HG02759 (cell line): ENCODE measurements around the gene SYNGAP1.
"Not testable (repeated sequence)": the region's sequence is repeated elsewhere in the genome, so short reads cannot be mapped to it uniquely, and the experiment has no call there.

ENCODE experiments used
- ATAC-seq: cut with Tn5 transposase; IDR thresholded peaks from one replicate; pipeline ENCODE4 v1.9.1; 2021; ENCODE audit warnings: mild to moderate bottlenecking, moderate library complexity; ENCODE audit not compliant: unreplicated experiment

Gene SYNGAP1

GRCh38 chr6:33459226-33459625 is 39.4 kb downstream of the SYNGAP1 start:
- ATAC-seq: no peak

GRCh38 chr6:33466075-33466735 is 46.3 kb downstream of the SYNGAP1 start:
- ATAC-seq: no peak

GRCh38 chr6:33467091-33467490 is 47.2 kb downstream of the SYNGAP1 start:
- ATAC-seq: no peak

DNA sequence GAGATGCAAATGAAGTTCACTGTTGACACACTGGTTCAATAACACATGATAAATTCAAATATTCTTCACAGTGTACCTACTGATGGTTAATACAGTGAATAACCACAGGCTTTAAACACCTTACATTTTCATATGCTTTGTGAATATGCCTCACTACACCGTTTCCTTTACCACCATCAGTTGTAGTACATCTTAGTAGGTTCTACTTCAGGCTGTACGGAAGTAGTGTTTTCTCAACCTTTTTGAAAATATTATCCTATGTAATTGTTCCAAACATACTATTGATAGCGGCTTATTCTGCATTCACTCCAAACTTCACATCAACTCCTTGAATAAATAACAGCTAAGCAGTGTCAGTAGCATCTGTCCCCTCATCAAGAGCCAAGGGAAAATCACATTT is 49.8 kb downstream of the SYNGAP1 start:
- no peak for ATAC-seq

GRCh38 chr6:33477864-33478263 is 58.0 kb downstream of the SYNGAP1 start:
- no peak for ATAC-seq

GRCh38 chr6:33481192-33481591 is 61.3 kb downstream of the SYNGAP1 start:
- no peak for ATAC-seq

DNA sequence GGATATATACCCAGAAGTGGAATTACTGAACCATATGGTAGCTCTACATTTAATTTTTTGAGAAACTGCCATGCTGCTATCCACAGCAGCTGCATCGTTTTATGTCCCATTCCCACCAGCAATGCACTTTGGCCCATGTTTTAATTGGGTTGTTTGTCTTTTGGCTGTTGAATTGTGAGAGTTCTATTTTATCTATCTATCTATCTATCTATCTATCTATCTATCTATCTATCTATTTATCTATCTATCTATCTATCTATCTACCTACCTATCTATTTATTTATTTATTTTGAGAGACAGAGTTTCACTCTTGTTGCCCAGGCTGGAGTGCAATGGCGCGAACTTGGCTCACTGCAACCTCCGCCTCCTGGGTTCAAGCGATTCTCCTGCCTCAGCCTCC is 62.8 kb downstream of the SYNGAP1 start:
- ATAC-seq: not testable (repeated sequence)

- no peak for ATAC-seq
Measured at GRCh38 chr6:33483678-33484077, 63.8 kb downstream of the SYNGAP1 start.

DNA sequence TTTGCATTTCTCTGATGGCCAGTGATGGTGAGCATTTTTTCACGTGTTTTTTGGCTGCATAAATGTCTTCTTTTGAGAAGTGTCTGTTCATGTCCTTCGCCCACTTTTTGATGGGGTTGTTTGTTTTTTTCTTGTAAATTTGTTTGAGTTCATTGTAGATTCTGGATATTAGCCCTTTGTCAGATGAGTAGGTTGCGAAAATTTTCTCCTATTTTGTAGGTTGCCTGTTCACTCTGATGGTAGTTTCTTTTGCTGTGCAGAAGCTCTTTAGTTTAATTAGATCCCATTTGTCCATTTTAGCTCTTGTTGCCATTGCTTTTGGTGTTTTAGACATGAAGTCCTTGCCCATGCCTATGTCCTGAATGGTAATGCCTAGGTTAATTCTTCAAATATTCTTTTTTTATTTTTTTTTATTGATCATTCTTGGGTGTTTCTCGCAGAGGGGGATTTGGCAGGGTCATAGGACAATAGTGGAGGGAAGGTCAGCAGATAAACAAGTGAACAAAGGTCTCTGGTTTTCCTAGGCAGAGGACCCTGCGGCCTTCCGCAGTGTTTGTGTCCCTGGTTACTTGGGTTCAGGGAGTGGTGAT is 64.9 kb downstream of the SYNGAP1 start:
- not testable (repeated sequence) for ATAC-seq

- ATAC-seq: not testable (repeated sequence)
Measured at GRCh38 chr6:33485680-33486079, 65.8 kb downstream of the SYNGAP1 start.

GRCh38 chr6:33488339-33488738 is 68.5 kb downstream of the SYNGAP1 start:
- ATAC-seq: no peak

DNA sequence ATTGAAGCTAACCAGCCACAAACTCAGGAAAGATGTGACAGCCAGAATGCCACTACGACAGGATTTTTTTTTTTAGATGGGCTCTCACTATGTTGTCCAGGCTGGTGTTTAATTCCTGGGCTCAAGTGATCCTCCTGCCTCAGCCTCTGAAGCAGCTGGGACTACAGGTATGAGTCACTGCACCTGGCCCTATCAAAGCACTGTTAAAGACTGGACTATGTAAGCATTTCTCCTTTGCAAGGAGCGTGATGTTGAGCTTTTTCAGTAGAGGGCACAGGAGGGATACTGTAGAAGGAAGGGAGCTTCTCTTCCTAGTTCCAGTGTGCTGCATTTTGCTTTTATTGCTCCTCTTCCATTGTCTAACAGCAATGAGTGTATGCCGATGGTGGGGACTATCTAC is 70.3 kb downstream of the SYNGAP1 start:
- no peak for ATAC-seq

DNA sequence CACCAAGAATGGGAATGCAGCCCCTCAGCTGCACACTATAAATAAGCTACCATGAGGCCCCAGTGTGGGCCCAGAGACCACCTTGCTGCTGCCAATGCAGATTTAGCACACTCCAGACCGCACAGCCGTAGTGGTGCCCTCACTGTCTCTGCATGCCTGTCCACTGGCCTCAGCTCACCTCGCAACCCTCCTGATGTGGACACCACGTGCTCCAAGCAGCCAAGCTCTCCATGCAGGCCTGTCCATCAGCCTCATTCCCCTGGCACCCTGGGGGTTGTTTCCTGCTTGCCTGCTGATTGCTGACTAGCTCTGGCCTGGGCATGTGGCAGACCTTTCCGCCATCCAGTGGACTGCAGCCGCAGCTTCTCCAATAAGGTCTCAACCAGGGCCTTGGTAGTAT is 70.8 kb downstream of the SYNGAP1 start:
- no peak for ATAC-seq

- no peak for ATAC-seq
Measured at GRCh38 chr6:33492093-33492492, 72.2 kb downstream of the SYNGAP1 start.

DNA sequence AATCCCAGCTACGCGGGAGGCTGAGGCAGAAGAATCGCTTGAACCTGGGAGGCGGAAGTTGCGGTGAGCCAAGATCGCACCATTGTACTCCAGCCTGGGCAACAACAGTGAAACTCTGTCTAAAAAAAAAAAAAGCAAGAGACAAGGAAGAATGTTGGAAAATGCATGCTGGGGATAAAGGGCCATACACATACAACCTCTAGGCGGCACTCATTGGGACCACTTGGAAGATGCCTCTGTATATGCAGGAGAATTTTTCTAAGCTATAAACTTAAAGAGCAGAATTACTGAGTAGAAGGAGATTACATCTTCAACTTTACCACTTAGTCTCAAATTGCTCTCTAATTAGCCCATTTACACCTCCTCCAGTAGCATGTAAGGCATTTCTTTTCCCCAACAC is 77.3 kb downstream of the SYNGAP1 start:
- ATAC-seq: no peak

- no peak for ATAC-seq
Measured at GRCh38 chr6:33502486-33502885, 82.6 kb downstream of the SYNGAP1 start.

GRCh38 chr6:33504486-33504885 is 84.6 kb downstream of the SYNGAP1 start:
- no peak for ATAC-seq
